Activated CD4-positive, CD25-positive, alpha-beta regulatory T cell (primary cell): ENCODE measurements around the gene ITPA.
A peak's percentile ranks its signal among the peaks of the same experiment; 100 is the strongest.
"Not testable (repeated sequence)": the region's sequence is repeated elsewhere in the genome, so short reads cannot be mapped to it uniquely, and the experiment has no call there.

Experiments
- DNase-seq, 4 experiments: peaks; one replicate each; lab custom pipeline; 2025; lab: John Stamatoyannopoulos, UW

ITPA gene

DNA sequence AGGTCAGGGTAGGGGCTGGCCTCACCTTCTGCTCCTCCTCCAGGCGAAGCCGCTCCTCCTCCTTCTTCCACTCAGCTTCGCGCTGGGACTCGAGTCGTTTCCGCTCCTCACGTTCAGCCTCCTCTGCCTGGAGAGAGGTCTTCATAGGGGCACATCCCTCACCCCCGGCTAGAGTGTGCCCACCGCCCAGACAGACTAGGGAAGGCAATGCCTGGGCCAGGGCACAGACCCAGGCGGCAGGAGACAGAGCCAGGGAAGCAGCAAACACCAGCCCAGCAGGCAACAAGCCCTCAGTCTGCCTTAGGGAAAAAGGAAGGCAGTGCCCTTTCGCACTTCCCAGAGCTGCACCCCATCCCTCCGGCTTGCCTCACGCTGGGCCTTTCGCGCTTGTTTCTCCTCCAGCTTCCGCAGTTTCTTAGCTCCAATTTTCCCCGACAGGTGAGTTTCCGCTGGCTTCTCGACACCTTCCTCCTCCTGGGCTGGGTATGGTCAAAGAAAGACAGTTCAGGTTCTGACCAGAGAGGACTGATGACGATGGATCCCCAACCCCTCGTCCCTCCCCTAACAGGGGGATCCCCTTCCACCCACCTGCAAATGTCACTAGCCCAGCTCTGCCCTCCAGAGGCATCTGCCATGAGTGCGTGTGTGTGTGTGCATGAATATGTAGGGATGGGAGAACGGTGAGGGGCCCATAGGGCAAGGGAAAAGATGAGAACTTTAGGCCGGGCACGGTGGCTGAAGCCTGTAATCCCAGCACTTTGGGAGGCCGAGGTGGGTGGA lies 9.1 kb upstream of the ITPA start:
- DNase-seq, result no peak

DNA sequence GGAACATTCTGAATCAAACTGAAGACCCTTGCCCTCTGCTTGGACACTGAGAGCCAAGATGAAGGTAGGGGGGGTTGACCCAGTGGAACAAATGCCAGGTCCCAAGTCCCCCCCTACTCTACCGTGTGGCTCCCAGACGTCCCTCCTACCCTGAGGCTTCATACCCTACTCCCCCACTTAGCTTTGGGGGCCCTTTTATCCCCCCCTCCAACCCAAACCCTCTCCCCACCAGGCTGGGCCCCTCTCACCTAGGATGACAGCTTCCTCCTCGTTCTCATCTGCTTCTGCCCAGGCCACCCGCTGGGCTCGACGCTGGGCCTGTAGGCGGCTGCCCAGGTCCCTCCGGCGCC lies 6.4 kb upstream of the ITPA start:
- no peak for DNase-seq

DNA sequence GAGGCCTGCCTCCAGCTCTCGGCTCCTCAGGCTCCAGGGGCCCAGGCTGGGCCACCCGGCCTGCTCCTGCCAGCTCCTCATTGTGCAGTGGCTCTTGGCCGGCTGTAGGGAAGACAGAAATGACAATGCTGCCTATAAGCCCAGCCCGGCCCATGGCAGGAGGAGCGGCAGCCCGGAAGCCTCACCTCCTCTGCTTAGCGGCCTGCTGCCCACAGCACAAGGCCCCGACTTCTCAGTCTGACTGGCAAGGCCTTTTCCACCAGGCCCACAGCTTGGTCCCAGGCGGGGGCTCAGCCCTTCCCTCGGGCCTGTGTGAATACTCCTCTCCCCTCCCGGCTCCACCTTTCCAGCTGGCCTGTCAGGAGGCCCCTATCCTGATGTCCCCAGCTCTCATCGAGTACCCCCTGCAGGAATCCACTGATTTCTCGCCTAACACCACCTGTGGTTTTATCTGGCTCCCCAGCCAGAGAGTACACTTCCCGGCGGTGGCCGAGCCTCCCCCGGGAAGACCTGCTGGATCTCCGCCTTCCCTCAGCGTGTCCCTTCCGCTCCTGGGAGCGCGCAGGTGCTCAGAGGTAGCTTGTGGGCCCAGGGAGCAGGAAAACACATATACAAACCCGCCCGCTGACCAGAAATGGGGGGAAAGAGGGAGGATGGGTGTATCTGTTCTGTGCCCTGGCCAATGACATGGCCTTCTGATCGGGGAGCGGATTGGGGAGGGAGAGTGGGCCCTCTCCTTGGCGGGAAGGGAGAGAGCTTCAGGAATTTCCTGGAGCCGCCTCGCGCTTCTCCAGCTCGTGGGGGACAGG lies 5.8 kb upstream of the ITPA start:
- DNase-seq, result peak in 1 of 4 experiments; percentile 10

DNA sequence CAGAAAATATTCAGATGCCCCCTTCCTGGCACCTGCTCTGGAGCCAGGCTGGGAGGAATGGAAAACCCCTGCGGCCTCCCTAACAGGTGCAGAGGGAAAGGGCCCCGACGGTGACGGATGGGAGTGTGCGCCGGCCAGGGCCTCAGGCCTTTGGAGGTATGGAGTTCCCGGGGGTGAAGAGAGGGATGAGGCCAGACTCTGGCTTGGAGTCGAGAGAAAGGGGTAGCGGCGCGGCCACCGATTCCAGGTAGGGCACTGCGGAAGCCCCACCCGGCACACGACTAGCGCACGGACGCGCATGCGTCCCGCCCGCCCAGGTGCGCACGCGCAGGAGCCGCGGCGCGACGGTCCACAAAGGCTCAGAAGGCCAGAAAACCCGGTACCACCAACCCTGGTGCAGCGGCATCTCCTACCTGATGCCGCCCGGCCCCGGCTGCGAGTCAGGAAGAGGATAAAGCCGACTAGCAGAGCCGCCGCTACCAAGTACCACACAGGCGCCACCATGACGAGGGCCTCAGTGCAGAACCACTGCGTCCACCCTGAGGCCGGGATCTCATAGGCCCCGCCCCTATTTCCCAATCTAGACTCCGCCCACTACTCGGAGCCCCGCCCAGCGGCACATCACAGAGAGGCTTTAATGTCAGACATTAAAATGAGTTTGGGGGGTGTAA lies 5.0 kb upstream of the ITPA start, which contains the start of gene DDRGK1:
TSS of gene DDRGK1 (minus strand) at position 559 of the 671 bp plus-strand sequence. CDS start at position 504, 55 bp downstream.
- DNase-seq, result peak; percentile 77 to 85 (median 79)

DNA sequence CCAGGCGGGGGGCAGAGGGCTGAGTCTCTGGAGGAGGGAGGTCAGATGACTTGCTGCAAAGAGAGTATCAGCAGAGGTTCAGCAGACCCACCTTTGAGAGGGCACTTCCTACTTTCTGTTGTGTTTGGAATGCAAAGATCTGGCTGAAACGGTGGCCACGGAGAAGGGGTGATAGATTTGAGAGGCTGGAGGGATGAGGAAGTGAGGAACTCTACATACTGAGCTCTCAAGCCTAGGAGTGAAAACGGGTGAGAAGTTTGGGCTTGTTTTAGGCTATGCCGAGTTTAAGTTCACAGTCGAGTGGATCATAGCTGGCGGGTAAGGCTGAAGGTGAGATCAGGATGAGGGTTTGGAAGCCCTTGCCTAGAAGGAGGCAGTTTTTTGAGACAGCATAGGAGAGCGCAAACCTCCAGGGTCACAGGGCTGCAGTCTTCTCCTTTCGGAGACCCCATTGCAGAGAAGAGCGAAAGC lies 477 bp upstream of the ITPA start:
- no peak for DNase-seq

DNA sequence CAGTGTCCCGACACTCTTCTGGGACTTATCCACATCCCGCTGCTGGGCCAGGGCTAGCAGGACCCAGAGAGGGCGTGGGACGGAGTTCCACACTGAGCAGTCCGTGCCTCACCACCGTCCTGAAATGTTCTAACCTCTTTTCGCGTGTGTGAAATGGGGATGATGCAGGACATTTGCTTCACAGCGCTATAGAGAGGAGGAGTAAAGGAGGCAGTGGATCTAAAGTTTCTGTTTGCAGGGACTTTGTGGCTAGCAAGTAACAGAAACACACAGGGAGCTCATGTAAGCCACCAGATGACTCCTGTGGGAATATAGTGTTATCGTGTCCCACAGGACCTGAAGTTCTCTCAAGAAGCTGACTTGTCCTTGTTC lies 634 bp downstream of the ITPA start:
- no peak for DNase-seq

DNA sequence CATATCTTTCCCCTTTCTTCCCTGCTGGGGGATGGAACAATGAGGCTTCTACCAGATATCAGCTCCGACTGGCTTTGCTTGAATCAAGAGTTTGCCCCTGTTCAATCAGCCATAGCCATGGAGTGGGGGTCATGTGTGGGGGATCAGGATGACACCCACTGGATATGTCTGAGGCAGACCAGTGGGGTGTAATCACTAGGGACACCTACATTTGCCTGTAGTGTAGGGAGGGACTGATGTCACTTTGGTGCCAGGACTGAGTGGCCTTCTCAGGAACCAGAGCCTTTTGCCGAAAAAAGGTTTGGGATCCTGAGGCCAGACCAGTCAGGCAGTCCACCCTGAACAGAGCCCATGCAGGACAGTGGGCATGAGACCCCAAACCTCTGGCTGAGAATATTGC lies 1.0 kb downstream of the ITPA start:
- DNase-seq, result no peak

DNA sequence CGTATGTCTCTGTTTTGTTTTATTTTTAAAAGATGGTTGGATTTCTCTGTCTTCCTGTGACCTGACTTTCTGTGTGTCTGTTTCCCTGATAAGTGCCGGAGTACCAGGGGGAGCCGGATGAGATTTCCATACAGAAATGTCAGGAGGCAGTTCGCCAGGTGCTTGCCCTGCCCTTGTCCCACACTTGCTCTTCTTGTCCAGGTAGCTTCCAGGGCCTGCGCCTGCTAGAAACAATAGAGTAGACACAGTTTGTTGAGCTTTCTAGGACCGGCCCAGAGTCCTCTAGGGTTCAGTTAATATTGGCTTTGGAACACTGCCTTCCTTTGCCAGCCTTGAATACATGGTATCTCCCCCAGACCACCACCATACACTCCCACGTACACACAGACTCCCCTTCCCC lies 3.9 kb downstream of the ITPA start:
- DNase-seq, result no peak

DNA sequence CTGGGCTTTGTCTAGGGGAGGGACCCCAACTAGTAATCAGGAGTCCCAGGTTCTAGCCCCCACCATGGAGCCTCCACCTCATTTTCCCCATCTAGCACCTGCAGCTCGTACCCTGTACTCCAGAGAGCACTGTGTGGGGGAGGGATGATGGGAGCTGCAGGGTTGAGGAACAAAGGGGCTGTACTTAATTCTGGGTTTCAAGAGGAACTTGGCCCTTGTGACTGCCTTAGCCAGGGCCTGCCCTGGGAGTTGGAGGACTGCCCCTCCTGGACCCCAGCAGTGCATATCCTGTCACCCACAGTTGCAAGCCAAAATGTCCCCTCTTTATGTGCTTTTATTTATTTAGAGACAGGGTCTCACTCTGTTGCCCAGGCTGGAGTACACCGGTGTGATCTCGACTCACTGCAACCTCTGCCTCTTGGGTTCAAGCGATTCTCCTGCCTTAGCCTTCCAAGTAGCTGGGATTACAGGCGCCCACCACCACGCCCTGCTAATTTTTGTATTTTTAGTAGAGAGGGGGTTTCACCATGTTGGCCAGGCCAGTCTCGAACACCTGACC lies 6.1 kb downstream of the ITPA start:
- not testable (repeated sequence) for DNase-seq

DNA sequence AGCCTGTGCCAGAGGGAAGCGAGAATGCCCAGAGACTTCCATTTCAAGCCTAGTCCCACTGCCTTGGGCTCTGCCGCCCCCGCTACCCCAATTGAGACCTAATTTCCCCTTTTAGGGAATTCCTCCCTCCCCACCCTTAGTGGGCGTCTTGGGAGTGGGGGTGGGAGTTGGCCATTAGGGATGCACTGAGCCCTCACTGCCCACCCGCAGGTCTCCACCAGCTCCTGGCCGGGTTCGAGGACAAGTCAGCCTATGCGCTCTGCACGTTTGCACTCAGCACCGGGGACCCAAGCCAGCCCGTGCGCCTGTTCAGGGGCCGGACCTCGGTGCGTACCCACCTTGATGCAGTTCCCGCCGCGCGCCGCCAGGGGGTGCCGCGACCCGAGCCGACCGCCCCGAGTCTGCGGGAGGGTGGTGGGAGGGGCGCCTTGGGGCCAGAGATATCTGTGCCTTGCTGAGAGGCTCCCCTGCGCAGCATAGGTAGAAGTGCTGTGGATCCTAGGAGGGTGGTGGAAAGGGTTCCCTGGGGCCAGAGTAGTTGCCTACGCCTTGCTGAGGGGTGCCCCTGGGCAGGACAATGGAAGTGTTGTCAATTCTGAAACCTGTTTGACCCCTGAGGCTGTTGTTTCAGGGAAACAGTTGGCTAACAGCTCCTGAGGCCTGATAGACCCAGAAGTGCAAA lies 9.2 kb downstream of the ITPA start:
- DNase-seq, result peak; percentile 50 to 61 (median 58)

DNA sequence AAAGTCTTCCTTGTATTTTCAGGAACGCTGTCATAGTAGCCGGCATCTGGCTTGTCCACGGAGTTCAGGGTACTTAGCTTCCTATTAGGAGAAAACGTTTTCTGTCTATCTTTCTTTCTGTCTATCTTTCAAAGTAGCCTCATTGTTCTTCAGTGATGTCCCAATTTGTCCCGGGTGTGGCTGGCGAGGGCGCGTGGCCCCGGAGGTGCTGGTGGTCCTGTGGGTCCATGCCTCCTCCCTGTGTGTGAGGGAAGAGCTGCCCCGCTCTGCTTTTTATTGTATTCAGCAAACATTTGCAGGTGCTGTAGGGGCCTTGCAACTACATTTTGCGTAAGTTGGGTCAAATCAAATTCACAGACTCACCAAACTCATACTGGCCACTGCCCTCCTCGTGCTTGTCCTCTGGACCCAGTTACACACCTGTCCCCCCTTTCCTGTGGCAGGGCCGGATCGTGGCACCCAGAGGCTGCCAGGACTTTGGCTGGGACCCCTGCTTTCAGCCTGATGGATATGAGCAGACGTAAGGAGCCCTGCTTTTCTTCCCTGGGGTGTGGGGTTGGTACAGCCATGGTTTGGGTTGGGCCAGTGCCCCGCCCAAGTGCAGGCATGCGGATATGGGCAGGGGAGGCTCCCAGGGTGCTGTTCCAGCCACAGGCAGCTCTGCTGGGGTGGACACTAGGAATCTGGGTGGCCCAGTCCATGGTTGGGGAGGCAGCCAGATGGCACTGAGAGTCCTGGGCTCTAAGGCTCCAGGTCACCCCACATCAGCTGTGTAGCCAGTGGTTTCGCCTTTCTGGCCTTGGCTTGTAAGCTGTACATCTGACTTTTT lies 12.3 kb downstream of the ITPA start:
- DNase-seq, result no peak

DNA sequence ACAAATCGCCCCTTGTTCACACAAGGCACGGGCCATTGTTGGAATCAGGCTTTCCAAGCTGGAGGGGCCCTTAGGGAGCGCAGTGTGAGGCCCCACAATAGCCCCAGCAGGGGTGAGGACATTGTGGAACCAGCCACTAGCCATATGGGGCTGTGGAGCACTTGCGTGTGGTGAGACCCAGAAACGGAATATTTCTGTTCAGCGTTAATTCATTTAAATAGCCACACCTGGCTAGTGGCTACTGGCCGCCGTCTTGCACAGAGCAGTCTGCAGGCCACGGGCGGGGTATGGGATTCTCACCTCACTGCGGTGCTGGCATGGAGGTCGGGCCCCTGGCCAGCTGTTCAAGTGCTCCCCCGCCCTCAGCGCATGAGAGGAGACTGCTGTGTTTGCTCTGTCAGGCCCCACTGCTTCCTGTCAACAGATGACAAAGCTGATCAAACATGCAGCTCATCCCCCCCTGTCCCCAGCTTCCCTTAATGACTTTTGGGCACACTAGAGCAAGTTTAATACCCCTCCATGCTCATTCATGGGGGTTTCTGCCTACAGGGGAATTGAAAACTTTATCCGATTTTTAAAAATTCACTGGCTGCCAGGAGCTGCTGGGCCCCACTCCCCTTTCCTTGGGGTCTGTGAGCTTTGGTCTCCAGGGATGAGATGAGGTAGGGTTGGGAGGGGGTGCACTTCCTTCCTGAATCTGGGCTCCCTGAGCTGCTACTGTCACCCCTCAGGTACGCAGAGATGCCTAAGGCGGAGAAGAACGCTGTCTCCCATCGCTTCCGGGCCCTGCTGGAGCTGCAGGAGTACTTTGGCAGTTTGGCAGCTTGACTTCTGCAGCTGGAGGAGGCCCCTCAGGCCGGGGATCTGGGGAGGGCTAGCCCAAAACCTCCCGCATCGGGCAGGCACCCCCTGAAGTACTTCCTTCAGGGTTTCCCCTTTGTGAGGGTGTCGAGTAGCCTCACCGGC lies 13.6 kb downstream of the ITPA start:
- DNase-seq, result peak in 1 of 4 experiments; percentile 20

DNA sequence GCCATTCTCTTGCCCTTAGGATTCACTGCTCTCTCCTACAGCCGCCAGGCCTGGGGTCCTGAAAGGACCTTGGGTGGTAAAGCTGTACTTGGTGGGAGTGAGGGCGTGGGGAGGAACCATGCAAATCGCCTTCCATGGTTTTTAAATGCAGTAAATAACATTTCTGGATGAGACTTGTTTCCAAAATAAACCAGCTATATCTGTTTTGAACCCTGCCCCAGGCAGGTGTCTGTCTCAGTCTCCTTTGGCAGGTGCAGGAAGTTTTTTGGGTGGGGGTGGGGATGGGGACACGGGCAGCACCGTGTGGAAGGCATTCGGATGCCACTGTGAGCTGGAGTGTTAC lies 14.3 kb downstream of the ITPA start:
- no peak for DNase-seq

DNA sequence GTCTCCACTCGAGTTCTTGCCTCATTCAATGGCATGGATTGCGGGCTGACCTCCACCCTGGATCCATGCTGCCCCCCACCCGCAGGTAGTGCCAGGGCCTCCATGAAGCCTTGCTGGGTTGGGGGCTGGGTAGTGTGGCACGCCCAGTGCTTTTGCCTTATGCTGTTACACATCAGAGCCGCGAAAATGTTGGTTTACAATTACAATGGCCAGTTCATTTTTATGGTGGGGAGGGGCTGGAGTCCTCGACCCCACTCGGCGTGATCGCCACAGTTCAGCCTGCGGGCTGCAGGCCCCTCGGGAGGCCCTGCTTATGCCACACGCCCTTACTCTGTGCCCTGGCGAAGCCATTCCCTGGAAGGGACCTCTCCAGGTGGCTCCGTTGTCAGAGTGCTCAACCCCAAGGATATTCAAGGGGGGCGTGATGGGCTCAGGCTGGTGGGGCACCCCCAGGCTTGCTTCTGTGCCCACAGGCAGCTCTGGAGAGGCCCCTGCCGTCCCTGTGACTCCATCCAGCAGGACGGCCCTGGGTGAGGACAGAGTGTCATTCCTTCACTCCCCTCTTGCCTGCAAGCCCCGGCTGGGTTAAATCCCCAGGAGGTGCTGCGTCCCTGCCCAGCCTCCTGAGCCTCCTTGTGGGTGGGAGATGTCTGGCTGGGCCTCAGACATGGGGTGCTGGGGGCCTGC lies 14.8 kb downstream of the ITPA start:
- no peak for DNase-seq

DNA sequence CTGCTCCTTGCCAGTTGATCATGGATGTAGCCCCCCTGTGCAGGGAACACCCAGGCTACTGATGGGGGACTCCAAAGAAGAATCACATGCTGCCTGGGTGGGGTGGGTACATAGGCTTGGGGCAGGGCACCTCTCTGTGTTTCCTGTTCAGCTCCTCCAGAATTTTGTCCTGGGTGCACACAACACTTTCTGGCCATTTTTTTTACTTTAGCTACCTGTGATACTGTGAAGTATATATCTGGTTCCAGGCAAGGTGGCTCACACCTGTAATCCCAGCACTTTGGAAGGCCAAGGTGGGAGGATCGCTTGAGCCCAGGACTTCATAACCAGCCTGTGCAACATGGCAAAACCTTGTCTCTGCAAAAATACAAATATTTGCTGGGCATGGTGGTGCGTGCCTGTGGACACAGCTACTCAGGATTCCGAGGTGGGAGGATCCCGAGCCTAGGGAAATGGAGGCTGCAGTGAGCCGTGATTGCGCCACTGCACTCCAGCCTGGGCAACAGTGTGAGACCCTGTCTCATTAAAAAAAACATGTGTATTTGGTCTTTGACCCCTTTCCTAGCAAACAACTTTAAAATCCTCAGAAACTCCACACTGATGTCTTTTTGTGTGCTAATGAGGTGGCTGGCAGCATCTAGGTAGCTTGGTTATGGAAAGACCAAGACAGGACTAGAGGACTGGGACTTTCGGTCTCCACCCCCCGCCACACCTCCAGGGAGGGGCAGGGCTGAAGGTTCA lies 15.6 kb downstream of the ITPA start:
- no peak for DNase-seq

DNA sequence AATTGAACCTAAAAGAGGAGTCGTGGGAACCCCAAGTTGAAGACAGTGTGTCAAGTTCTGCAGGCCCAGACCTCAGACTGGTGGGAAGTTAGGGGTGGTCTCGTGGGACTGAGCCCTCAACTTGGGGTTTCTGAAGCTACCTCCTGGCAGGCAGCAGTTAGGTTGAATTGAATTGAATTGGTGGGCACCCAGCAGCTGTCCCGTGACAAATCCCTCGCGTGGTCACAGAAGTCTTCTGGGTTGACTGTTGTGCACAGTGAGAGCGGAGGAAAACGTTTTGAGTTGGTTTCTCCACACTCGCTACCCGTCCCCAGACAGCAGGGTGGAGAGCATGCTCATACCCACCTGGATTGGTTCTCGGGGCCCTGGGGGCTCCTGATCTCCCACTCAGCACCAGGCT lies 16.8 kb downstream of the ITPA start:
- DNase-seq, result no peak

DNA sequence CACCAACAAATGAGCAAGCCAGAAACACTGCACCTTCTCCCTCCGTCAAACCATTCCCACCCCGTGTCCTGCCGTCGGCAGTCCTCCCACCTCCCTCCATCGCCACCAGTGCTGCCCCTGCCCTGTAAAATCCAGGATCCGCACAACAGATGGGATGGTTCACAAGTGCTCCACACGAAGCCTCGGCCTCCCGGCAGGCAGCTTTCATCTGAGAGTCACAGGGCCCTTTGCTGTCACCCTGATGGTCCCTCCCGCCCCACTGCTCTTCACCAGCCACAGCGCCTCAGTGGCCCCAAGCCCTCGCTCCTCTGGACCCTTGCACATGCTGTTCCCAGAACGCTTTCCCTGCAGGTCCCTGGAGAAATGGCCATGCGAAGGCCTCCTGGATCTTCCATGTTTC lies 17.6 kb downstream of the ITPA start:
- no peak for DNase-seq

DNA sequence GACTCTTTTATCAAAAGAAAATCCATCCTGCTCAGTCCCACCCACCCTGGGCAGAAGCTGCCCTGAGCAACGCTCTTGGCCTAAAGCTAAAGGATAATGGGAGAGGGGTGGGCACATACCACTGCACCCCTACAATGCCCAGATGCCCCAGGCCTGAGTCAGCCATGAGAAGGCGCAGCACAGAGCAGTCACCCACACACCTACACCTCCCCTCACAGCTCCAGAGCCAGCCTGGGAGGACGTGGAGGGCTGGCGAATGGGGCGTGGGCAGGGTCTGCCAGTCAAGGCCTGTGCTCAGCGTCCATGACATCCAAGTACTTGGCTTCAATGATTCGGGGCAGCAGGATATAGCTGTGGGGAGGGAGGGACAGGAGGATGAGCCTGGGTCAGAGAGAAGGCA lies 18.2 kb downstream of the ITPA start:
- no peak for DNase-seq
